RWPE1 (cell line): ENCODE results near the gene AJAP1.

Experiments used
- CTCF ChIA-PET: fragments of 350-600 bp; sonication (Branson Sonifier 250); formaldehyde crosslinking; extraction: SDS; loops from one replicate; lab custom pipeline; 2021; lab: Yijun Ruan, JAX
- POLR2A ChIA-PET: fragments of 400-600 bp; formaldehyde crosslinking; extraction: SDS; loops from one replicate; lab custom pipeline; 2020; ENCODE audit warnings: antibody characterized with exemption; ENCODE audit not compliant: low non-redundant PET; lab: Yijun Ruan, JAX
- DNase-seq: peaks from one replicate; pipeline ENCODE4 v3.0.0; 2012; ENCODE audit warnings: low spot score
- H3K27ac ChIP-seq: fragments of 450-650 bp; 2 replicates; pipeline ENCODE4 v1.5.1; 2017
- CTCF ChIP-seq: fragments of 450-650 bp; conservative IDR thresholded peaks from 2 replicates; pipeline ENCODE4 v1.5.1; 2017; ENCODE audit warnings: low read depth, mild to moderate bottlenecking

Gene AJAP1

GRCh38 chr1:4678066-4678717 is 23.8 kb downstream of the AJAP1 start:
- DNase-seq: no peak
- POLR2A ChIA-PET: no interaction called here
- no peak overlapping the region for H3K27ac ChIP-seq
- CTCF ChIA-PET: no interaction called here
- no peak for TF ChIP-seq CTCF

- DNase-seq: no peak
- TF ChIP-seq CTCF: no peak
- ChIA-PET POLR2A (no interaction called here), CTCF (no interaction called here)
- H3K27ac ChIP-seq: no peak overlapping the region
These were observed 26.6 kb downstream of the AJAP1 start for GRCh38 chr1:4681026-4681425.

- TF ChIP-seq CTCF: no peak
- CTCF ChIA-PET: no interaction called here
- POLR2A ChIA-PET: interaction anchor here (0.9 kb wide), 1 partner anchor 16 kb away, joined by 3 read pairs; no protein-coding TSS in a partner anchor
- no peak for DNase-seq
- no peak overlapping the region for H3K27ac ChIP-seq
These were observed 28.3 kb downstream of the AJAP1 start for GRCh38 chr1:4682607-4683220.

GRCh38 chr1:4684136-4684535 is 29.7 kb downstream of the AJAP1 start:
- ChIA-PET POLR2A (no interaction called here), CTCF (no interaction called here)
- TF ChIP-seq CTCF: no peak
- H3K27ac ChIP-seq: no peak overlapping the region
- no peak for DNase-seq

GRCh38 chr1:4684864-4685522 is 30.6 kb downstream of the AJAP1 start:
- no peak overlapping the region for H3K27ac ChIP-seq
- DNase-seq: no peak
- ChIA-PET CTCF (no interaction called here), POLR2A (no interaction called here)
- no peak for TF ChIP-seq CTCF

- ChIA-PET POLR2A (no interaction called here), CTCF (no interaction called here)
- H3K27ac ChIP-seq: no peak overlapping the region
- no peak for DNase-seq
- no peak for TF ChIP-seq CTCF
These were observed 31.1 kb downstream of the AJAP1 start for GRCh38 chr1:4685523-4685865.
